H9 (cell line): ENCODE data around the gene ENOX1. TPM values are rescaled to one million over a fixed set of nuclear protein-coding genes. Genes with fewer than 3 reads are reported as not detected.

Experiments used
- DNase-seq: peaks from one replicate; pipeline ENCODE4 v3.0.0-alpha.2; 2017
- H2AFZ ChIP-seq: one replicate; pipeline ENCODE4 v1.6.1; 2013; ENCODE audit warnings: mild to moderate bottlenecking, low read length, control low read depth, moderate library complexity
- H2AK5ac ChIP-seq: 2 replicates; pipeline ENCODE4 v1.6.1; 2013; ENCODE audit warnings: low read length, control low read depth, mixed read lengths; ENCODE audit not compliant: insufficient read length
- H2BK120ac ChIP-seq: one replicate; pipeline ENCODE4 v1.6.1; 2013; ENCODE audit warnings: low read depth, mild to moderate bottlenecking, low read length, control low read depth, inconsistent platforms; ENCODE audit not compliant: poor library complexity, severe bottlenecking
- H2BK12ac ChIP-seq: 2 replicates; pipeline ENCODE4 v1.6.1; 2013; ENCODE audit warnings: low read length, control low read depth, mixed read lengths, low read depth; ENCODE audit not compliant: insufficient read length
- H2BK15ac ChIP-seq: 2 replicates; pipeline ENCODE4 v1.6.1; 2013; ENCODE audit warnings: low read depth, low read length, control low read depth
- H2BK20ac ChIP-seq: one replicate; pipeline ENCODE4 v1.6.1; 2013; ENCODE audit warnings: low read depth, mild to moderate bottlenecking, low read length, control low read depth, inconsistent platforms; ENCODE audit not compliant: poor library complexity, severe bottlenecking
- H2BK5ac ChIP-seq: 2 replicates; pipeline ENCODE4 v1.6.1; 2013; ENCODE audit warnings: low read length, control low read depth, mixed read lengths; ENCODE audit not compliant: insufficient read length
- H3K14ac ChIP-seq: 2 replicates; pipeline ENCODE4 v1.6.1; 2013; ENCODE audit warnings: low read length, control low read depth; ENCODE audit not compliant: insufficient read depth
- H3K18ac ChIP-seq: 2 replicates; pipeline ENCODE4 v1.6.1; 2013; ENCODE audit warnings: low read depth, mild to moderate bottlenecking, mixed read lengths, low read length, control low read depth; ENCODE audit not compliant: insufficient read length
- H3K23ac ChIP-seq: 2 replicates; pipeline ENCODE4 v1.6.1; 2013; ENCODE audit warnings: low read length, control low read depth, mixed read lengths, low read depth; ENCODE audit not compliant: insufficient read length
- H3K23me2 ChIP-seq: 2 replicates; pipeline ENCODE4 v1.6.1; 2013; ENCODE audit warnings: low read depth, mild to moderate bottlenecking, mixed read lengths, low read length, control low read depth; ENCODE audit not compliant: insufficient read length, poor library complexity, severe bottlenecking
- H3K27ac ChIP-seq: 2 replicates; pipeline ENCODE4 v1.5.1; 2013; ENCODE audit warnings: low read length, control low read depth, mixed read lengths, low read depth; ENCODE audit not compliant: insufficient read length
- H3K27me3 ChIP-seq: 2 replicates; pipeline ENCODE4 v1.6.1; 2013; ENCODE audit warnings: low read length, control low read depth, inconsistent platforms; ENCODE audit not compliant: insufficient read depth
- H3K4ac ChIP-seq: 2 replicates; pipeline ENCODE4 v1.6.1; 2013; ENCODE audit warnings: low read depth, mild to moderate bottlenecking, control low read depth, inconsistent platforms, low read length, moderate library complexity
- H3K4me1 ChIP-seq: 2 replicates; pipeline ENCODE4 v1.6.1; 2013; ENCODE audit warnings: low read length, control low read depth, inconsistent platforms; ENCODE audit not compliant: insufficient read depth
- H3K4me2 ChIP-seq: 2 replicates; pipeline ENCODE4 v1.6.1; 2013; ENCODE audit warnings: low read length, control low read depth, mixed read lengths; ENCODE audit not compliant: insufficient read length, insufficient read depth
- H3K56ac ChIP-seq: 2 replicates; pipeline ENCODE4 v1.6.1; 2013; ENCODE audit warnings: low read depth, mild to moderate bottlenecking, mixed read lengths, low read length, control low read depth; ENCODE audit not compliant: insufficient read length
- H3K79me1 ChIP-seq: 2 replicates; pipeline ENCODE4 v1.6.1; 2013; ENCODE audit warnings: low read depth, mild to moderate bottlenecking, moderate library complexity, low read length, control low read depth, inconsistent platforms; ENCODE audit not compliant: insufficient read depth, poor library complexity, severe bottlenecking
- H3K79me2 ChIP-seq: 2 replicates; pipeline ENCODE4 v1.6.1; 2013; ENCODE audit warnings: low read length, control low read depth, inconsistent platforms; ENCODE audit not compliant: insufficient read depth
- H3K9ac ChIP-seq: 2 replicates; pipeline ENCODE4 v1.6.1; 2013; ENCODE audit warnings: low read length, control low read depth, mixed read lengths; ENCODE audit not compliant: insufficient read length; ENCODE audit errors: extremely low read depth
- H3K9me3 ChIP-seq: one replicate; pipeline ENCODE4 v1.6.1; 2013; ENCODE audit warnings: low read depth, low read length, inconsistent platforms; ENCODE audit not compliant: control insufficient read depth
- H3T11ph ChIP-seq: one replicate; pipeline ENCODE4 v1.6.1; 2013; ENCODE audit warnings: mild to moderate bottlenecking, low read length, control low read depth, inconsistent platforms
- H4K20me1 ChIP-seq: one replicate; pipeline ENCODE4 v1.6.1; 2013; ENCODE audit not compliant: control insufficient read depth, insufficient read length, insufficient read depth
- H4K5ac ChIP-seq: 2 replicates; pipeline ENCODE4 v1.6.1; 2013; ENCODE audit warnings: low read depth, mild to moderate bottlenecking, mixed read lengths, low read length, control low read depth; ENCODE audit not compliant: insufficient read length
- H4K8ac ChIP-seq: replicated peaks from 2 replicates; pipeline ENCODE4 v1.6.1; 2013; ENCODE audit warnings: low read length, control low read depth, mixed read lengths, low read depth; ENCODE audit not compliant: insufficient read length
- H4K91ac ChIP-seq: 2 replicates; pipeline ENCODE4 v1.6.1; 2013; ENCODE audit warnings: low read depth, mild to moderate bottlenecking, moderate library complexity, mixed read lengths, low read length, control low read depth; ENCODE audit not compliant: insufficient read length
- H3K27ac Mint-ChIP-seq, 3 experiments: 2 replicates in 2 of 3; 3 replicates in 1 of 3; pipeline ENCODE4 v1.8.0; 2020 to 2021; ENCODE audit warnings: mixed read lengths in 3 of 3, mild to moderate bottlenecking in 1 of 3, moderate library complexity in 1 of 3
- H3K27me3 Mint-ChIP-seq: 2 replicates; pipeline ENCODE4 v1.8.0; 2021; ENCODE audit warnings: low read depth, mild to moderate bottlenecking, moderate library complexity, mixed read lengths
- H3K36me3 Mint-ChIP-seq, 3 experiments: 2 replicates in 2 of 3; 3 replicates in 1 of 3; pipeline ENCODE4 v1.8.0; 2020 to 2021; ENCODE audit warnings: low read depth in 3 of 3, mixed read lengths in 3 of 3; ENCODE audit not compliant: insufficient read depth in 1 of 3
- H3K4me1 Mint-ChIP-seq, 2 experiments: 2 replicates each; pipeline ENCODE4 v1.8.0; 2020; ENCODE audit warnings: mixed read lengths in 2 of 2
- H3K4me3 Mint-ChIP-seq, 2 experiments: 2 replicates in 1 of 2; 3 replicates in 1 of 2; pipeline ENCODE4 v1.8.0; 2020 to 2021; ENCODE audit warnings: mild to moderate bottlenecking in 2 of 2, mixed read lengths in 2 of 2, moderate library complexity in 1 of 2
- H3K9me3 Mint-ChIP-seq, 2 experiments: 2 replicates in 1 of 2; 3 replicates in 1 of 2; pipeline ENCODE4 v1.8.0; 2020; ENCODE audit warnings: mild to moderate bottlenecking in 2 of 2, mixed read lengths in 2 of 2, moderate library complexity in 1 of 2
- WGBS: extraction: QIAGEN DNeasy Blood & Tissue Kit; methylation state at CpG from one replicate; pipeline ENCODE4 v1.1.7; 2013; ENCODE audit warnings: missing lambda C conversion rate, low lambda C conversion rate, mixed read lengths; ENCODE audit not compliant: insufficient read length; ENCODE audit errors: extremely low coverage; 5-methylcytosine and 5-hydroxymethylcytosine counted together
- total RNA-seq: library from RNA; stranded (reverse); gene quantifications from 2 replicates; pipeline ENCODE4 v1.2.1, GENCODE V29; 2021
- TF ChIP-seq, protein P1 (sequence below): fragments of 200-600 bp; sonication (generic); conservative IDR thresholded peaks from 3 replicates; pipeline ENCODE4 v1.8.0; 2021; ENCODE audit warnings: antibody characterized with exemption, mild to moderate bottlenecking

ENOX1 gene
- total RNA-seq, 1 experiment from 2014 or later: 0.24 TPM

- H3K9me3 Mint-ChIP-seq: peaks cover 10 to 12% of the 10 kb centered on the region in 2 experiments
- H2AK5ac ChIP-seq: no peak overlapping the region
- H3K79me1 ChIP-seq: no peaks in the 10 kb centered on the region
- H3K36me3 Mint-ChIP-seq: peaks cover 0 to 8% (median 3%) of the 10 kb centered on the region in 3 experiments; a peak in 4 of 7 replicates
- no peak overlapping the region for H4K91ac ChIP-seq
- H2BK120ac ChIP-seq: no peak overlapping the region
- no peak overlapping the region for H3T11ph ChIP-seq
- no CpG with 5 or more reads among the region's 1 CpG for WGBS
- no peak overlapping the region for H2BK5ac ChIP-seq
- no peaks in the 10 kb centered on the region for H3K9me3 ChIP-seq
- no peaks in the 10 kb centered on the region for H3K79me2 ChIP-seq
- no peak for DNase-seq
- no peak overlapping the region for H2AFZ ChIP-seq
- no peaks in the 10 kb centered on the region for H4K20me1 ChIP-seq
- H4K5ac ChIP-seq: no peak overlapping the region
- H3K4me2 ChIP-seq: no peak overlapping the region
- no peak overlapping the region for H4K8ac ChIP-seq
- no peak overlapping the region for H3K18ac ChIP-seq
- no peaks in the 10 kb centered on the region for H3K27me3 ChIP-seq
- H2BK12ac ChIP-seq: no peak overlapping the region
- no peaks in the 10 kb centered on the region for H3K4me1 ChIP-seq
- H3K27me3 Mint-ChIP-seq: no peaks in the 10 kb centered on the region
- H3K23ac ChIP-seq: no peak overlapping the region
- H3K14ac ChIP-seq: no peak overlapping the region
- H3K23me2 ChIP-seq: no peaks in the 10 kb centered on the region
- no peak overlapping the region for H3K27ac Mint-ChIP-seq
- H2BK20ac ChIP-seq: no peak overlapping the region
- peaks cover 4% of the 10 kb centered on the region in 2 experiments; a peak in 2 of 4 replicates for H3K4me1 Mint-ChIP-seq
- H3K4me3 Mint-ChIP-seq: no peak overlapping the region
- H3K4ac ChIP-seq: no peak overlapping the region
- H3K27ac ChIP-seq: no peak overlapping the region
- H2BK15ac ChIP-seq: no peak overlapping the region
- H3K9ac ChIP-seq: no peak overlapping the region
- no peak overlapping the region for H3K56ac ChIP-seq
- TF ChIP-seq, protein P1, sequence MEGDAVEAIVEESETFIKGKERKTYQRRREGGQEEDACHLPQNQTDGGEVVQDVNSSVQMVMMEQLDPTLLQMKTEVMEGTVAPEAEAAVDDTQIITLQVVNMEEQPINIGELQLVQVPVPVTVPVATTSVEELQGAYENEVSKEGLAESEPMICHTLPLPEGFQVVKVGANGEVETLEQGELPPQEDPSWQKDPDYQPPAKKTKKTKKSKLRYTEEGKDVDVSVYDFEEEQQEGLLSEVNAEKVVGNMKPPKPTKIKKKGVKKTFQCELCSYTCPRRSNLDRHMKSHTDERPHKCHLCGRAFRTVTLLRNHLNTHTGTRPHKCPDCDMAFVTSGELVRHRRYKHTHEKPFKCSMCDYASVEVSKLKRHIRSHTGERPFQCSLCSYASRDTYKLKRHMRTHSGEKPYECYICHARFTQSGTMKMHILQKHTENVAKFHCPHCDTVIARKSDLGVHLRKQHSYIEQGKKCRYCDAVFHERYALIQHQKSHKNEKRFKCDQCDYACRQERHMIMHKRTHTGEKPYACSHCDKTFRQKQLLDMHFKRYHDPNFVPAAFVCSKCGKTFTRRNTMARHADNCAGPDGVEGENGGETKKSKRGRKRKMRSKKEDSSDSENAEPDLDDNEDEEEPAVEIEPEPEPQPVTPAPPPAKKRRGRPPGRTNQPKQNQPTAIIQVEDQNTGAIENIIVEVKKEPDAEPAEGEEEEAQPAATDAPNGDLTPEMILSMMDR: no peak
Measured at GRCh38 chr13:43377973-43378372, 408.8 kb downstream of the ENOX1 start.
